ENCODE results near the gene SYTL5.
"Not testable (repeated sequence)": the region's sequence is repeated elsewhere in the genome, so short reads cannot be mapped to it uniquely, and the experiment has no call there.

DNA sequence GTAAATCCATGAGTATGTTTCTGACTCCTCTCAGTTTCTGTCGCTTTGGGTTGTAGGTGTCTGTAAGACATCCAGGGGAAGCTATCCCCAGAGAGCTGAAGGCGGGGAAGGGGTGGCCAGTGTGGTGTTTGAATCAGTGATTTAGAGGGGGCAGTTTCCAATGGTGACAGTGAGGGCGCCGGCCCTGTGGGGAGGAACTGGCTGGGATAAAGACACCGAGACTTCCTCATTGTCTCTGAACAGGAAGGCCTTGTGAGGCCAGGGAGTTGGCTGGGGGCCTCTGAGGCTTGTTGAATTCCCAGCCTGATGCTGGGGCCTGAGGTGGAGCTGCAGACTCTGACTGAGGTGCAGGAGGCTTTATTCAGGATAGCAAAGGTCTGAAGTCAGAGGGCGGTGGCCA lies 15.1 kb upstream of the SYTL5 start:
- TF ChIP-seq TAF1, POLR2AphosphoS5 (IDR thresholded peaks at IDR 0.05; ENCODE audit: low read depth, low read length): not testable (repeated sequence)
